Nephron progenitor cell (in vitro differentiated cells): ENCODE measurements around the gene C14orf39.

Experiments used
- DNase-seq: peaks from one replicate; pipeline ENCODE4 v3.0.0; 2021
- H3K27ac Mint-ChIP-seq: 2 replicates; pipeline ENCODE4 v1.8.0; 2021; ENCODE audit warnings: mild to moderate bottlenecking, moderate library complexity, mixed read lengths
- H3K27me3 Mint-ChIP-seq: 2 replicates; pipeline ENCODE4 v1.8.0; 2021; ENCODE audit warnings: mild to moderate bottlenecking, low read depth, mixed read lengths; ENCODE audit not compliant: poor library complexity
- H3K36me3 Mint-ChIP-seq: 2 replicates; pipeline ENCODE4 v1.8.0; 2021; ENCODE audit warnings: low read depth, mixed read lengths
- H3K4me1 Mint-ChIP-seq: 2 replicates; pipeline ENCODE4 v1.8.0; 2021; ENCODE audit warnings: mixed read lengths
- H3K4me3 Mint-ChIP-seq: 2 replicates; pipeline ENCODE4 v1.8.0; 2021; ENCODE audit warnings: mild to moderate bottlenecking, moderate library complexity, mixed read lengths
- H3K9me3 Mint-ChIP-seq: 2 replicates; pipeline ENCODE4 v1.8.0; 2021; ENCODE audit warnings: mild to moderate bottlenecking, moderate library complexity, mixed read lengths
- TF ChIP-seq, protein P1 (sequence below): fragments of 200-600 bp; sonication (generic); IDR thresholded peaks from 2 replicates; pipeline ENCODE4 v1.5.0; 2021; ENCODE audit warnings: antibody characterized with exemption

Gene C14orf39

GRCh38 chr14:60396718-60397343 lies 89.0 kb downstream of the C14orf39 start:
- no peak for DNase-seq
- no peak overlapping the region for H3K27ac Mint-ChIP-seq

More at GRCh38 chr14:60396718-60397343, 89.0 kb downstream of the C14orf39 start:
- Mint-ChIP-seq H3K27me3 (peaks cover 5% of the 10 kb centered on the region), H3K36me3 (no peaks in the 10 kb centered on the region), H3K9me3 (peaks cover 23% of the 10 kb centered on the region), H3K4me1 (no peaks in the 10 kb centered on the region), H3K4me3 (no peak overlapping the region)
- TF ChIP-seq, protein P1, sequence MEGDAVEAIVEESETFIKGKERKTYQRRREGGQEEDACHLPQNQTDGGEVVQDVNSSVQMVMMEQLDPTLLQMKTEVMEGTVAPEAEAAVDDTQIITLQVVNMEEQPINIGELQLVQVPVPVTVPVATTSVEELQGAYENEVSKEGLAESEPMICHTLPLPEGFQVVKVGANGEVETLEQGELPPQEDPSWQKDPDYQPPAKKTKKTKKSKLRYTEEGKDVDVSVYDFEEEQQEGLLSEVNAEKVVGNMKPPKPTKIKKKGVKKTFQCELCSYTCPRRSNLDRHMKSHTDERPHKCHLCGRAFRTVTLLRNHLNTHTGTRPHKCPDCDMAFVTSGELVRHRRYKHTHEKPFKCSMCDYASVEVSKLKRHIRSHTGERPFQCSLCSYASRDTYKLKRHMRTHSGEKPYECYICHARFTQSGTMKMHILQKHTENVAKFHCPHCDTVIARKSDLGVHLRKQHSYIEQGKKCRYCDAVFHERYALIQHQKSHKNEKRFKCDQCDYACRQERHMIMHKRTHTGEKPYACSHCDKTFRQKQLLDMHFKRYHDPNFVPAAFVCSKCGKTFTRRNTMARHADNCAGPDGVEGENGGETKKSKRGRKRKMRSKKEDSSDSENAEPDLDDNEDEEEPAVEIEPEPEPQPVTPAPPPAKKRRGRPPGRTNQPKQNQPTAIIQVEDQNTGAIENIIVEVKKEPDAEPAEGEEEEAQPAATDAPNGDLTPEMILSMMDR: no peak
